GF-D8 (cell line): Measurements from ENCODE around the gene B4GALT6.
"Not testable (repeated sequence)": the region's sequence is repeated elsewhere in the genome, so short reads cannot be mapped to it uniquely, and the experiment has no call there.

Experiments
- DNase-seq: peaks from one replicate; lab custom pipeline; 2025; lab: John Stamatoyannopoulos, UW

Gene B4GALT6, protein sequence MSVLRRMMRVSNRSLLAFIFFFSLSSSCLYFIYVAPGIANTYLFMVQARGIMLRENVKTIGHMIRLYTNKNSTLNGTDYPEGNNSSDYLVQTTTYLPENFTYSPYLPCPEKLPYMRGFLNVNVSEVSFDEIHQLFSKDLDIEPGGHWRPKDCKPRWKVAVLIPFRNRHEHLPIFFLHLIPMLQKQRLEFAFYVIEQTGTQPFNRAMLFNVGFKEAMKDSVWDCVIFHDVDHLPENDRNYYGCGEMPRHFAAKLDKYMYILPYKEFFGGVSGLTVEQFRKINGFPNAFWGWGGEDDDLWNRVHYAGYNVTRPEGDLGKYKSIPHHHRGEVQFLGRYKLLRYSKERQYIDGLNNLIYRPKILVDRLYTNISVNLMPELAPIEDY

DNA sequence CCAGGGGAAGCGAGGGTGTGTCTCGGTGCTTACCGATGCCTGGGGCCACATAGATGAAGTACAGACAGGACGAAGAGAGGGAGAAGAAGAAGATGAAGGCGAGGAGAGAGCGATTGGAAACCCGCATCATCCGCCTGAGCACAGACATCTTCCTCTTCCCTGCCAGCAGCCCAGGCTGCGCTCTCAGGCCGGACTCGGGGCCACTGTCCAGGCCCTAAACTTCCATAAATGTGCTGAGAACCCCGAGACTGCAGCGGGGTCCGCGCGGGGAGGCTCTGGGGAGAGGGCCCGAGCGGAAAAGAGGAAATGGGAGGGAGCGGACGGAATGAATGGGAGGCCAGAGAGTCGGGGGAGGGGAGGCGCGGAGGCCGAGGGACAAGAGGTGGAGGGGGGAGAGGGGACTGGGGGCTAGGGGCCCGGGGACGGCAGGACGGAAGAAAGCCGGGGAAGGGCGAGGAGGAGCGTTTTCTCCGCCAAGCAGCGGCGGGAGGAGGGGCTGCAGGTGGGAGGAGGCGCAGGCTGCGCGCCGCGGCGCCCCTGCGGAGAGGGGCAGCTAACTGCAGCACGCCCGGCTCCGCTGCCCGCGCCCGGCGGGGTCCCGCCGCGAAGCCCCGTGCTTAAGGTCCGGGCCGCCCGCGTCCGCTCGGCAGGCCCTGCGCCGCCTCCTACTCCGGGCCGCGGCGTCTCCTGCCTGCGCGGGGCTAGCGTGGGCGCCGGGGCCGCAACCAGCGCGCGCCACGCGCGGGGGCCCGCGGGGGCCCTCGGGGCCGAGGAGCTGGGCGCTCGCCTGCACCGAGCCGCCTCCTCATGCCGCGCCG is at the start of gene B4GALT6:
TSS of gene B4GALT6 (minus strand) at position 303 of the 818 bp plus-strand sequence. CDS start at position 148, 155 bp downstream.
- DNase-seq = no peak

- no peak for DNase-seq
Observed at GRCh38 chr18:31731628-31732027, 47.2 kb upstream of the B4GALT6 start.

- not testable (repeated sequence) for DNase-seq
Observed at GRCh38 chr18:31729196-31729595, 44.8 kb upstream of the B4GALT6 start.

DNA sequence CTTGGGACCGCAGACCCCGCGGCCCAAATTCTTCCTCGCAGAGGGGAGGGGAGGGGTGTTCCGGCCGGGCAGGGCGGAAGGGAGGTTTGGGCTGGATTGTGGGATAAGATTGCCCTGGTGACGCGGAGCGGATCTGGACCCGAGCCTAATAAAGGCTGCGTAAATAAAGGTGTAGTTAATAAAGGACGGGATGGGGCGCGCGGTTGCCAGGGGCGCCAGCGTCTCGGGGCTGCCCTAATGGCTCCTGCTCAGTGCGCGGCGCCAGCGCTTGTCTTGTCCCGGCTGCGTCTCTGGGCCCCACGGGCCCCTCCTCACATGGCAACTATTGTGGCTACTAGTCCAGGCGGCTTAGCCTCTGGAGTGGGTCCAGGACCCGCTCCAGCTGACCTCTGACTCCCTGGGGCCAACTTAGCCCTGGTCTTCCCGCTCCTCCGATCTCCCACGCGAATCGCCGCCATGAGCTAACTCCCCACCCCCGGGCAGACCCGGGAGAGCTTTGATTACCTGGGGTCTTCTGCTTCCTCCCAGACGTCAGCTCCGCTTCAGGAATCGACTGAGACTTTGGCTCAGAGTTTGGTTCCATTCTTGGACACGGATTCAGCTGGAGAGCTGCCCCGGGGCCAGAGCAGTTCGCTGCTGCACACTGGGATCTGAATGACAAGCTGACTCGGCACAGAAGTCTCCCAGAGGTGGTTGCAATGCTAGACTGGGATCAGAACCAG is 39.8 kb upstream of the B4GALT6 start:
- DNase-seq = no peak

DNA sequence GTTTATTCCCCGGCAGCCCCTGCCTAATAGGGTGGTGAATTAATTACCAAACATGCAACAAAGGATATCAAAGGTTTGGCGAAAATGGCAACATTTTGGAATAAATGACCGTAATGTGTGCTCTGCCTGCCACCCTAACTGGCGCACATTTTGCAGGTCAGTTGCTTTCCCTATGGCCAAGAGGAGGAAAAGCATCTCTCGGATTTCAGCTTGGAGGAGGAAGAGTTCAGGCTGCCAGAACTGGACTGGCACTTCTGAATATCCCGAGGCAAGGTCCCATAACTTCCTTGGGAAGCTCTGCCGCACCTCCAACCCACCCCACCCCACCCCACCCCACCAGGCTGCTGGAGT is 39.2 kb upstream of the B4GALT6 start:
- DNase-seq = no peak

DNA sequence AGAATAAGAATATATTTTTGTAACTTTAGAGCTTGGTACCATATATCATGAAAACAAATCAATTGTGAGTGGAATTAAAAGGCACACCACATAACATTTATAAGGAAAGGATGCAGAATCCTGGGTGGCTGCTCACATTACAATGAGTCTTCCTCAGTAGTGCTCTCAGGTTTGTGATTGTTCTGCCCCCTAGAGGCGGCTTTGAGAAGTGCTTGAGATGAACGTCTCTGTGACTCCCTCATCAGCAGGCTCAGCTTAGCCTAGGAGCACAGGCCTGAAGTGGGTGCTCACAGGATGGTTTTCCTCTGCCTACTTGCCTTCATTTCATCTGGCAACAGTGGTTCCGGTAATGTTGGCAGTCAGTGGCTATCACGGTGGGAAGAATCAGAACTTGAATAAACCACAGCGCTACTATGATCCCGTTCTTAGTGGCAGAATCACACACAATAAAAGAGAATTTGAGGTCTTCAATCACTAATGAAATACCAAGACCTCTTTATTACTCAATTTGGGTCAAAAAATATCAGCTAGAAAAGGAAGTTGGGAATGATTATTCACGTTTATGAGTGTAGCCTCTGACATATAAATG is 38.1 kb upstream of the B4GALT6 start:
- peak; percentile 28 for DNase-seq

DNA sequence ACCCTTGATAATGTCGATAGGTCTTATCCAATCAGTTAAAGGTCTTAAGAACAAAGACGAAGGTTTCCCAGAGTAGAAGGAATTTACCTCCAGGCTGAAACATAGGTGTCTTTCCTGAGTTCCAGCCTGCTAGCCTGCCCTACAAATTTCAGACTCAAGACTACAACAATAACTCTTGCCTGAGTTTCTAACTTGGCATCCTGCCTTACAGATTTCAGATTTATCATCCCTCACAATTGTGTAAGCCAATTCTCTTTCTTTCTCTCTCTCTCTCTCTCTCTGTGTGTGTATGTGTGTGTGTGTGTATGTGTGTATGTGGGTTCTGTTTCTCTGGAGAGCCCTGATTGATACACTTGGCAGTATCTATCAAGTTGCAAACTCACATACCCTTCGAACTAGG is 37.2 kb upstream of the B4GALT6 start:
- DNase-seq = no peak

DNA sequence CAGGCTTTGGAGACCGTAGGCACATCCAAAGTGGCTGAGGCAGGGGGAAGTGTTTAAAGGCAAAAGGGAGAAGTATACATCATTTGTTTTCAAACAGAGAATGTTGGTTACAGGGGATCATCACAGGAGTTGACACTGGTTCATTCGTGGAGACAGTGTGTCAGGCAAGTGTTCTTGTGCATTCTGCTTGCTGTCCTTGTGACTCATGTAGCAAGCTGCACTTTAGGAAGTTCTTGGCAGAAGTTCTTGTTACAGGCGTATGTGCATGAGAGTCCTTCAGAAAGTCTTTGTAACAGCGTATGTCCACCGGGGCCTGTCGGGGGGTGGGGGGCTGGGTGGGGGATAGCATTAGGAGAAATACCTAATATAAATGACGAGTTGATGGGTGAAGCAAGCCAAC is 36.5 kb upstream of the B4GALT6 start:
- DNase-seq = no peak

- DNase-seq = no peak
Observed at GRCh38 chr18:31719363-31720006, 35.1 kb upstream of the B4GALT6 start.

GRCh38 chr18:31718386-31718785 is 34.0 kb upstream of the B4GALT6 start:
- DNase-seq = no peak

GRCh38 chr18:31716362-31716761 is 32.0 kb upstream of the B4GALT6 start:
- no peak for DNase-seq

DNA sequence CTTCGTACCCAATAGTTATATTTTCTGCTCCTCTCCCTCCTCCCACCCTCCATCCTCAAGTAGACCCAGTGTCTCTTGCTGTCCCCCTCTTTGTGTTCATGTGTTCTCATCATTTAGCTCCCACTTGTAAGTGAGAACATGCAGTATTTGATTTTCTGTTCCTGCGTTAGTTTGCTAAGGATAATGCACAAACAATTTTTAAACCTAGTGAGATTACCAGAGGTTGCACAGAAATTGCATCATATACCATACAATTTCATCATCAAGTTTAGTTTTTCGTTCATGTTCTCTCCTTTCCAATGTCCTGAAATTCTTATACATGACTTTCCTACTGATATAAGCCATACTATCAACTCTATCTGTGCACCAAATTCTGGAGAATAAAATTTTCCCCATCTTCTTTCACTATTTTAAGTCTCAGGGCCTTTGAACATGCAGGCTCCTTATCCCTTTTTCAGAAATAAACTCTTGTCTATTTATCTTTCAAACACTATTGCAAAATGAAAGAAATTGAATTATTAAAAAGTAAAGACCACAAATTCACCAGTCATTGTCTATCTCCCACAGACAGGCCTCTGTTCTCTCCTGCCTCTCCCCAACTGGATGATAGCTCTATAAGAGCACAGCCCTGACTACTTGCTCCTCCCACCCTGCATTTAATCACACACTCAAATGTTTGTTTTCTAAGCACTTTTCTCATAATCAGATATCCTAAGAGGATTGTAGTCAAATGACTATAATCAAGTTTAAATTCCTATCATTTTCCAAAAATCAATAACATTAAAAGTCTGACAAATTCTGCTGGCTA is 27.2 kb upstream of the B4GALT6 start:
- no peak for DNase-seq

GRCh38 chr18:31710826-31711225 is 26.4 kb upstream of the B4GALT6 start:
- no peak for DNase-seq

DNA sequence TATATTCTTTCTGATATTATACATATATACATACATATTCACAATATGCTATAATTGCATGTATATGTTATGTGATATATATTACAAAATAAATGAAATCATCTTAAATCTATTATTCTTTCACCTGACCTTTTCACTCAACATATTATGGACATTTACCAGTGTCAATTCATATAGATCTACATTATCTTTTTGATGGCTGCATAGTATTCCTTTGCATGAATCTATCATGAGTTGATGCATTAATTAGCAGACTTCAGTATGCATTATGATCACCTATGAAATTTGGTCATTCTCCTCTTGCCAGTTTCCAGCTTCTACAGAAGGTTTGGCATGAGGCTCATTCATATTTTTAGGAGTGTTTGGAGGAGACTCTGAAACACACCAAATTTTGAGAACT is 23.4 kb upstream of the B4GALT6 start:
- no peak for DNase-seq

- DNase-seq = no peak
Observed at GRCh38 chr18:31702449-31702848, 18.1 kb upstream of the B4GALT6 start.

DNA sequence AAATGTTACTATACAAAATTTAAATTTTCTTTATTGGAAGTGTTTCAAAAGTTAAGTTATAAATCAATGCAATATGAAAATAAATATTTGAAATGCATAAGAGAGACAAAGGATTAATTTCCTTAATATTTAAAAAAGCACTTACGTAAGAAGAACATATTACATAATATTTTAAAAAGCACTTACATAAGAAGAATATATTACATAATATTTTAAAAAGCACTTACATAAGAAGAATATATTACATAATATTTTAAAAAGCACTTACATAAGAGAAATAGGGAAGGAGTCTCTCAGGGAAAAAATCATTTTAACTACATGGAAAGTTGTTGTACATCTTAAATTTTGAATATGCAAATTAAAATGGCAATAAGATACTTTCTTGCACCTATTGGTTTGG is 17.4 kb upstream of the B4GALT6 start:
- DNase-seq = no peak

DNA sequence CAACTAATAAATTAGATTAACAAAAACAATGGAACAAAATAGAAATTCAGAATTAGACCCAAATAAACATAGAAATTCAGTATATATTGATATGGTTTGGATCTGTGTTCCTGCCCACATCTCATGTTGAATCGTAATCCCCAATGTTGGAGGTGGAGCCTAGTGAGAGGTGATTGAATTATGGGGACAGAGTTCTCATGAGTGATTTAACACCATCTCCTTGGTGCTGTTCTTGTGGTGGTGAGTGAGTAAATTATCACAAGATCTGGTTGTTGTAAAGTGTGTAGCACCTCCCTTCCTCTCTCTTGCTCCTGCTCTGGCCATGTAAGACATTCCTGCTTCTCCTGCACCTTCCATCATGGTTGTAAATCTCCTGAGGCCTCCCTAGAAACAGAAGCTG is 16.6 kb upstream of the B4GALT6 start:
- no peak for DNase-seq

- DNase-seq = no peak
Observed at GRCh38 chr18:31697351-31698298, 13.2 kb upstream of the B4GALT6 start.

- DNase-seq = no peak
Observed at GRCh38 chr18:31695989-31696388, 11.6 kb upstream of the B4GALT6 start.

DNA sequence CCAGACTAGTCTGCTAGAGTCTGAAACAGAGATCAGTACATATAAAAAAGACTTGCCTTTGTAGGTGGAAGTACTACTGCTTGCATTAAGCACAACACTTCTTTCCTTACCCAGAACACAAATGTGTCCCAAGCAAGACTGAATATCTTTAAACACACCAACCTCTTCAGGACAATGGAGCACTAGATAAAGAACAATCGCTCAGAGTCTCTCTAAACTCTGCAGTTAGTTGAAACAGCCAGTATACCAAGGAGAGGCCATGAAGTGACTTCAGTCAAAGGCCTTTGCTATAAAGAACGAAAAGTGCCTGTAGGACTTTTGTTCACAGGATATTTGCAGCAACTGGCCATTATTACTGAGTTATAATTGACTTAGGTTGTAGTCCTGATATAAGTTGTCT is 9.9 kb upstream of the B4GALT6 start:
- no peak for DNase-seq
